ENCODE measurements around the gene MRPL37.

MRPL37 gene

DNA sequence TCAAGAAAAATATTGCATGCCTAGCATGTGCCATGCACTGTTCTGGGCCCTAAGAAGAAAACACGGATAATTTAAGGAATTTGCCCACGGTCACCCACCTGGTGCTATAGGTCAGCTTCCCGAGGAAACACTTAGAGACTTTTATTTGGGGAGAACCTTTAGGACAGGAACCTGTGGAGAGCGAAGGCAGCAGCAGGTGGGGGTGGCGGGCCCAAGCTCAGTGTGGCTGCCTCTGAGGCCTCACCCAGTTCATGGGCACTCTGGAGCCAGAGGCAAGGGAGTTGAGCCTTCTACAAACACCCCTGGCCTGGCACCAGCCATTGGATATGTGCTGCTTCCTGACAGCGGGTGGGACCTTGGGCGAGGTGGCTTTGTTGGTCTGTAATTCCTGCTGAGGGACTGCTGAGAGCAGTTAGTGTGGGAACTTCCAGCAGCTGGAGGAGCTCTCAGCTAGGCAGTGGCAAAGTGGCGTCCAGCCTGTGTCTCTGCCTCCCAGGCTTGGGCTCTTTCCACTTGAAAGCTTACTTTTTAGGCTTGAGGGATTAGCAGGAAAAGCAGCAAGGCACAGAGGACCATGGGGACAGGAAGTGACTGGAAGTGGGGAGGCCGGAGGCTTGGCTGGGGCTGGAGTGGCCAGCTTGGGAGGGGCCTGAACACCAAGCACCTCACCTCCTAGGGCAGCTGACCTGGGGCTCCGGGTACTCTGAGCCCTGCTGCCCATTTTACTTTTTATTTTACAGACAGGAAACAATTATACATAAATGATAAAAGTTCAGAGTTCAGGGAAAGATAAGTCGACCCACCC, 19.1 kb downstream of the MRPL37 start:
- no peaks in the 10 kb centered on the region for H3K9me3 ChIP-seq (ENCODE audit: control insufficient read depth, insufficient read depth, low read length)
- H3K9me2 ChIP-seq (replicated peaks; ENCODE audit: control insufficient read depth, low read length): no peaks in the 10 kb centered on the region
- TF ChIP-seq EZH2phosphoT487 (IDR thresholded peaks at IDR 0.05; ENCODE audit: borderline replicate concordance, low read length): no peak
- TF ChIP-seq, protein P1, sequence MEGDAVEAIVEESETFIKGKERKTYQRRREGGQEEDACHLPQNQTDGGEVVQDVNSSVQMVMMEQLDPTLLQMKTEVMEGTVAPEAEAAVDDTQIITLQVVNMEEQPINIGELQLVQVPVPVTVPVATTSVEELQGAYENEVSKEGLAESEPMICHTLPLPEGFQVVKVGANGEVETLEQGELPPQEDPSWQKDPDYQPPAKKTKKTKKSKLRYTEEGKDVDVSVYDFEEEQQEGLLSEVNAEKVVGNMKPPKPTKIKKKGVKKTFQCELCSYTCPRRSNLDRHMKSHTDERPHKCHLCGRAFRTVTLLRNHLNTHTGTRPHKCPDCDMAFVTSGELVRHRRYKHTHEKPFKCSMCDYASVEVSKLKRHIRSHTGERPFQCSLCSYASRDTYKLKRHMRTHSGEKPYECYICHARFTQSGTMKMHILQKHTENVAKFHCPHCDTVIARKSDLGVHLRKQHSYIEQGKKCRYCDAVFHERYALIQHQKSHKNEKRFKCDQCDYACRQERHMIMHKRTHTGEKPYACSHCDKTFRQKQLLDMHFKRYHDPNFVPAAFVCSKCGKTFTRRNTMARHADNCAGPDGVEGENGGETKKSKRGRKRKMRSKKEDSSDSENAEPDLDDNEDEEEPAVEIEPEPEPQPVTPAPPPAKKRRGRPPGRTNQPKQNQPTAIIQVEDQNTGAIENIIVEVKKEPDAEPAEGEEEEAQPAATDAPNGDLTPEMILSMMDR (IDR thresholded peaks at IDR 0.05; ENCODE audit: low read depth, low read length, poor library complexity, severe bottlenecking): no peak
- peaks cover 57% of the 10 kb centered on the region for H3K36me3 ChIP-seq (ENCODE audit: control insufficient read depth, low read length)
- no peak overlapping the region for H3K27ac ChIP-seq (ENCODE audit: low read depth, low read length)
- H3K4me1 ChIP-seq (ENCODE audit: control insufficient read depth, low read length): no peaks in the 10 kb centered on the region
- H3K27me3 ChIP-seq (ENCODE audit: control insufficient read depth, low read length): no peaks in the 10 kb centered on the region
- H3K4me2 ChIP-seq (ENCODE audit: low read length): no peak overlapping the region
- no peaks in the 10 kb centered on the region for H3K79me2 ChIP-seq (ENCODE audit: control insufficient read depth, low read length)
- no peak overlapping the region for H3K4me3 ChIP-seq (ENCODE audit: low read length)
- no peaks in the 10 kb centered on the region for H4K20me1 ChIP-seq (ENCODE audit: control insufficient read depth, insufficient read depth, low read depth, low read length)
- no peaks in the 10 kb centered on the region for H3F3A ChIP-seq (ENCODE audit: control insufficient read depth, insufficient read depth)

- Histone ChIP-seq H3K4me2 (ENCODE audit: low read length) (no peak overlapping the region), H3F3A (ENCODE audit: control insufficient read depth, insufficient read depth) (no peaks in the 10 kb centered on the region), H3K27ac (ENCODE audit: low read depth, low read length) (no peak overlapping the region), H3K79me2 (ENCODE audit: control insufficient read depth, low read length) (no peaks in the 10 kb centered on the region), H3K36me3 (ENCODE audit: control insufficient read depth, low read length) (peaks cover 51% of the 10 kb centered on the region), H3K4me3 (ENCODE audit: low read length) (no peak overlapping the region), H3K9me2 (replicated peaks; ENCODE audit: control insufficient read depth, low read length) (no peaks in the 10 kb centered on the region), H4K20me1 (ENCODE audit: control insufficient read depth, insufficient read depth, low read depth, low read length) (no peaks in the 10 kb centered on the region), H3K9me3 (ENCODE audit: control insufficient read depth, insufficient read depth, low read length) (no peaks in the 10 kb centered on the region), H3K27me3 (ENCODE audit: control insufficient read depth, low read length) (no peaks in the 10 kb centered on the region), H3K4me1 (ENCODE audit: control insufficient read depth, low read length) (no peaks in the 10 kb centered on the region)
- TF ChIP-seq EZH2phosphoT487 (IDR thresholded peaks at IDR 0.05; ENCODE audit: borderline replicate concordance, low read length): no peak
- TF ChIP-seq, protein P1 (IDR thresholded peaks at IDR 0.05; ENCODE audit: low read depth, low read length, poor library complexity, severe bottlenecking): no peak
Measured at GRCh38 chr1:54219688-54220003, 19.7 kb downstream of the MRPL37 start.

DNA sequence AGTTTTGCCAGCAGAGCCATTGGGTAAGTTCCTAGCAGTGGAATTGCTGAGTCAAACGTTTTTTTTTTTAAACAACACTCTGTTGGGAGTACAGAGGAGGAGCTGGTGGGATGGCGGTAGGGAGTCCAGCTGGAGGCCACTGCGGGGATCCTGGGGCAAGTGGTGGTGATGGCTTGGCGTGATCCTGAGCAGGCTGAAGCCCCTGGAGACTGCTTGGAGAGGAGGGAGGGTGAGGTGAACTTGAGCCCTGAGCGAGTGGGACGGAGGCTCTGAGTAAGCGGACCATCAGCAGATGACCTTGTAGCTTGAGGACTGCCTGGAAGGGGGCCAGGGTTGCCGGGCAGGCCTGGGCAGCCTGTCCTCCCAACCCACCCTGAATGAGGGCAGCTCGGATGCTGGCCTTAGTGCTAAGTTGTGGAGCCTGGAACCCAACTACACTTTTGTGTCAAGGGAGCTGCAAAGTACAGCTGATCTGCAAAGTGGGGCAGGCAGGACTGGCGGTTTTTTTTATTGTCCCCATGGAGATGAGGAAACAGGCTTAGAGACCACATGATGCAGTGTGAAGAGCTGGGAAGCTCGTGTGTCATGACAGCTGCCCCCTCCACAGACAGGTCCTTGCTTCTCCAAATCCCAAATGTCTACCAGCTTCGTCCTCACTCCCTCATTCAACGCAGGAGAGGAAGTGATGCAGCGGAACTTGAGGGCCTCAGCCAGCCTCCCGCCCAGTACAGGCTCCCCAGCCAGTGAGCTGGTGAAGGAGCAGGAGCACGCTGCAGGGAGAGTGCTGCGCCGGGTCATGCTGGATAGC, 20.2 kb downstream of the MRPL37 start:
- Histone ChIP-seq H3K36me3 (ENCODE audit: control insufficient read depth, low read length) (peaks cover 46% of the 10 kb centered on the region), H3K27me3 (ENCODE audit: control insufficient read depth, low read length) (no peaks in the 10 kb centered on the region), H3K27ac (ENCODE audit: low read depth, low read length) (no peak overlapping the region), H3K9me3 (ENCODE audit: control insufficient read depth, insufficient read depth, low read length) (no peaks in the 10 kb centered on the region), H4K20me1 (ENCODE audit: control insufficient read depth, insufficient read depth, low read depth, low read length) (no peaks in the 10 kb centered on the region), H3F3A (ENCODE audit: control insufficient read depth, insufficient read depth) (no peaks in the 10 kb centered on the region), H3K79me2 (ENCODE audit: control insufficient read depth, low read length) (no peaks in the 10 kb centered on the region), H3K4me1 (ENCODE audit: control insufficient read depth, low read length) (no peaks in the 10 kb centered on the region), H3K4me2 (ENCODE audit: low read length) (no peak overlapping the region), H3K9me2 (replicated peaks; ENCODE audit: control insufficient read depth, low read length) (no peaks in the 10 kb centered on the region), H3K4me3 (ENCODE audit: low read length) (no peak overlapping the region)
- TF ChIP-seq, protein P1 (IDR thresholded peaks at IDR 0.05; ENCODE audit: low read depth, low read length, poor library complexity, severe bottlenecking): no peak
- no peak for TF ChIP-seq EZH2phosphoT487 (IDR thresholded peaks at IDR 0.05; ENCODE audit: borderline replicate concordance, low read length)
